Endometrial microvascular endothelial cells (primary cell): ENCODE data around the gene CDH12. TPM values are rescaled to one million over a fixed set of nuclear protein-coding genes. Genes with fewer than 3 reads are reported as not detected.
"Not testable (repeated sequence)": the region's sequence is repeated elsewhere in the genome, so short reads cannot be mapped to it uniquely, and the experiment has no call there.

Experiments
- in situ Hi-C: cut with HindIII; loops from 2 replicates; pipeline ENCODE4 v1.10.0; 2017; ENCODE audit warnings: low sequenced_read_pairs, low pct_unique_long_range_greater_than_20kb; ENCODE audit errors: inconsistent ontology term
- total RNA-seq: library from RNA; depleted of rRNA; stranded (reverse); fragments of >200 nt; gene quantifications from one replicate; pipeline ENCODE4 v1.2.3, GENCODE V29; 2015; ENCODE audit errors: inconsistent ontology term

CDH12 gene
- total RNA-seq, 1 donor from 2014 or later, result not detected

- in situ Hi-C loops, result no loop called here
Observed at GRCh38 chr5:22596404-22596970, 256.7 kb downstream of the CDH12 start.

GRCh38 chr5:22594491-22594890 is 258.7 kb downstream of the CDH12 start:
- in situ Hi-C loops, result no loop called here

GRCh38 chr5:22593592-22593991 is 259.6 kb downstream of the CDH12 start:
- in situ Hi-C loops, result no loop called here

GRCh38 chr5:22591461-22591860 is 261.7 kb downstream of the CDH12 start:
- in situ Hi-C loops, result no loop called here

- in situ Hi-C loops, result no loop called here
Observed at GRCh38 chr5:22590677-22591268, 262.4 kb downstream of the CDH12 start.

GRCh38 chr5:22577711-22578110 is 275.4 kb downstream of the CDH12 start:
- in situ Hi-C loops, result no loop called here

GRCh38 chr5:22577006-22577405 is 276.1 kb downstream of the CDH12 start:
- in situ Hi-C loops, result no loop called here

- in situ Hi-C loops, result no loop called here
Observed at GRCh38 chr5:22572941-22573340, 280.2 kb downstream of the CDH12 start.

GRCh38 chr5:22567983-22568382 is 285.2 kb downstream of the CDH12 start:
- in situ Hi-C loops, result no loop called here

- in situ Hi-C loops, result no loop called here
Observed at GRCh38 chr5:22560147-22560546, 293.0 kb downstream of the CDH12 start.

- in situ Hi-C loops, result no loop called here
Observed at GRCh38 chr5:22557251-22557650, 295.9 kb downstream of the CDH12 start.

- in situ Hi-C loops, result no loop called here
Observed at GRCh38 chr5:22554475-22554874, 298.7 kb downstream of the CDH12 start.

- in situ Hi-C loops, result no loop called here
Observed at GRCh38 chr5:22549876-22550671, 303.1 kb downstream of the CDH12 start.

- in situ Hi-C loops, result no loop called here
Observed at GRCh38 chr5:22542340-22542739, 310.8 kb downstream of the CDH12 start.

GRCh38 chr5:22541037-22541436 is 312.1 kb downstream of the CDH12 start:
- in situ Hi-C loops, result no loop called here

- in situ Hi-C loops, result no loop called here
Observed at GRCh38 chr5:22539762-22540161, 313.4 kb downstream of the CDH12 start.

- in situ Hi-C loops, result no loop called here
Observed at GRCh38 chr5:22531986-22532385, 321.2 kb downstream of the CDH12 start.

- in situ Hi-C loops, result no loop called here
Observed at GRCh38 chr5:22521521-22521920, 331.6 kb downstream of the CDH12 start.

GRCh38 chr5:22516497-22516896 is 336.6 kb downstream of the CDH12 start:
- in situ Hi-C loops, result not testable (repeated sequence)

- in situ Hi-C loops, result no loop called here
Observed at GRCh38 chr5:22514231-22514630, 338.9 kb downstream of the CDH12 start.
